IPS-20b (cell line): ENCODE results near the gene ATP9A.

Source experiments
- H3K27ac ChIP-seq: one replicate; pipeline ENCODE4 v1.5.1; 2013; ENCODE audit warnings: low read length
- H3K27me3 ChIP-seq: 2 replicates; pipeline ENCODE4 v1.6.1; 2013; ENCODE audit warnings: mild to moderate bottlenecking, low read length, inconsistent platforms; ENCODE audit not compliant: insufficient read depth
- H3K36me3 ChIP-seq: 2 replicates; pipeline ENCODE4 v1.6.1; 2013; ENCODE audit warnings: low read depth, mild to moderate bottlenecking, inconsistent platforms, low read length, moderate library complexity; ENCODE audit not compliant: insufficient read depth
- H3K4me1 ChIP-seq: 2 replicates; pipeline ENCODE4 v1.6.1; 2013; ENCODE audit warnings: mild to moderate bottlenecking, control low read depth, inconsistent platforms, low read length, moderate library complexity; ENCODE audit not compliant: insufficient read depth
- H3K4me3 ChIP-seq: 2 replicates; pipeline ENCODE4 v1.5.1; 2013; ENCODE audit warnings: mild to moderate bottlenecking, low read length, inconsistent platforms
- H3K9ac ChIP-seq: 2 replicates; pipeline ENCODE4 v1.6.1; 2013; ENCODE audit warnings: low read depth, mild to moderate bottlenecking, inconsistent platforms, low read length, moderate library complexity
- H3K9me3 ChIP-seq: 2 replicates; pipeline ENCODE4 v1.6.1; 2013; ENCODE audit warnings: mild to moderate bottlenecking, low read depth, low read length, inconsistent platforms; ENCODE audit not compliant: insufficient read depth

Gene ATP9A

GRCh38 chr20:51610761-51611624 is 157.2 kb downstream of the ATP9A start:
- H3K4me3 ChIP-seq = no peak overlapping the region
- no peaks in the 10 kb centered on the region; the same call in 1 of the 2 replicates for H3K36me3 ChIP-seq
- no peaks in the 10 kb centered on the region; the same call in 1 of the 2 replicates for H3K4me1 ChIP-seq
- H3K27ac ChIP-seq = no peak overlapping the region
- H3K27me3 ChIP-seq = no peaks in the 10 kb centered on the region
- H3K9me3 ChIP-seq = no peaks in the 10 kb centered on the region
- no peak overlapping the region for H3K9ac ChIP-seq

- H3K4me3 ChIP-seq = no peak overlapping the region
- H3K27ac ChIP-seq = no peak overlapping the region
- H3K36me3 ChIP-seq = no peaks in the 10 kb centered on the region; the same call in 1 of the 2 replicates
- H3K9me3 ChIP-seq = no peaks in the 10 kb centered on the region
- no peak overlapping the region for H3K9ac ChIP-seq
- H3K27me3 ChIP-seq = no peaks in the 10 kb centered on the region
- no peaks in the 10 kb centered on the region; the same call in 1 of the 2 replicates for H3K4me1 ChIP-seq
Measured at GRCh38 chr20:51610111-51610510, 158.1 kb downstream of the ATP9A start.

DNA sequence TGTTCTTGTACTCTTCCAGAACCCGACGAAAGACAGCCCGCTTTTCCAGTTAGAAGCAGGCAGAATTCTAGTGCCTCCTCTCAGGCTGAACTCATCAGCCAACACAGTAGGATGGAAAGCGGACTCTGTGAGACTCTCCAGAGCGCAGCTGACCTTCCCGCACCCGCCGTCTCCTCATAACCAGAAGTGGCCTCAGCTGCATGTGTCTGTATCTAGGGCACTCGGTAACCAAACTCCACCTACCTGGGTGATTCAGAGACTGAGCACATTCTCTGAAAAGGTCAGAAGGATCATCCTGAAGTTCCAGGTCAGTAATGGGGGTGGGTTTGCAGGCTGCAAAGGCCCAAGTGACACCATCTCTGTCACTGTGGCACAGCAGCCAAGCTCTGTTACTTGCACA is 158.9 kb downstream of the ATP9A start:
- H3K27me3 ChIP-seq = no peaks in the 10 kb centered on the region
- H3K9me3 ChIP-seq = no peaks in the 10 kb centered on the region
- no peak overlapping the region for H3K27ac ChIP-seq
- no peak overlapping the region for H3K4me3 ChIP-seq
- no peaks in the 10 kb centered on the region; the same call in 1 of the 2 replicates for H3K4me1 ChIP-seq
- no peak overlapping the region for H3K9ac ChIP-seq
- no peaks in the 10 kb centered on the region; the same call in 1 of the 2 replicates for H3K36me3 ChIP-seq

GRCh38 chr20:51608061-51608460 is 160.1 kb downstream of the ATP9A start:
- no peaks in the 10 kb centered on the region; the same call in 1 of the 2 replicates for H3K36me3 ChIP-seq
- no peak overlapping the region for H3K9ac ChIP-seq
- no peaks in the 10 kb centered on the region for H3K27me3 ChIP-seq
- no peaks in the 10 kb centered on the region for H3K9me3 ChIP-seq
- H3K27ac ChIP-seq = no peak overlapping the region
- H3K4me1 ChIP-seq = no peaks in the 10 kb centered on the region; the same call in 1 of the 2 replicates
- no peak overlapping the region for H3K4me3 ChIP-seq

- no peaks in the 10 kb centered on the region for H3K27me3 ChIP-seq
- H3K4me1 ChIP-seq = no peaks in the 10 kb centered on the region; the same call in 1 of the 2 replicates
- H3K4me3 ChIP-seq = no peak overlapping the region
- no peaks in the 10 kb centered on the region for H3K9me3 ChIP-seq
- no peaks in the 10 kb centered on the region; the same call in 1 of the 2 replicates for H3K36me3 ChIP-seq
- no peak overlapping the region for H3K27ac ChIP-seq
- H3K9ac ChIP-seq = no peak overlapping the region
Measured at GRCh38 chr20:51607170-51607569, 161.0 kb downstream of the ATP9A start.

- H3K27me3 ChIP-seq = no peaks in the 10 kb centered on the region
- no peak overlapping the region for H3K27ac ChIP-seq
- no peaks in the 10 kb centered on the region for H3K36me3 ChIP-seq
- no peak overlapping the region for H3K4me3 ChIP-seq
- H3K9me3 ChIP-seq = no peaks in the 10 kb centered on the region
- no peaks in the 10 kb centered on the region; the same call in 1 of the 2 replicates for H3K4me1 ChIP-seq
- H3K9ac ChIP-seq = no peak overlapping the region
Measured at GRCh38 chr20:51604851-51605250, 163.3 kb downstream of the ATP9A start.

DNA sequence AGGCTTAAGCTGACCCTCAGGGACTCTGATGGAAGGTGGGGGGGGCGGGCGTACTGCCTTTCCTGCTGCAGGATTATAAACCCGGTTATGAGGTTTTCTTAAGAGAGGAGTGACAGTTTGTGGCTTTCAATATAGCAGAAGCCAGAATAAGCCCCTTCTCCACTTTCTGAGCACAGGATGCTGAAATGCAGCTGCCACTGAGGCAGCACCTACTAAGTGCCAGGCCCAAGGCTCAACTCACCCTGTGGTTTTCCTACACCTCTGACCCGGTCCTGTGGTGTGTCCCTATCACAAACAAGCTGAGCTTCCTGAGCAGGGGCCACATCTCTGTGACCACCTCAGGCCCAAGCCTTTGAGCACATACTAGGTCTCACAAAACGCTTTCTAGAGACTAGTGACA is 166.1 kb downstream of the ATP9A start:
- Histone ChIP-seq H3K36me3 (no peaks in the 10 kb centered on the region), H3K4me3 (no peak overlapping the region), H3K9me3 (no peaks in the 10 kb centered on the region), H3K27me3 (no peaks in the 10 kb centered on the region), H3K27ac (no peak overlapping the region), H3K4me1 (peaks cover 14% of the 10 kb centered on the region), H3K9ac (no peak overlapping the region)

GRCh38 chr20:51600950-51601349 is 167.2 kb downstream of the ATP9A start:
- H3K27ac ChIP-seq = no peak overlapping the region
- H3K4me1 ChIP-seq = peaks cover 19% of the 10 kb centered on the region
- no peaks in the 10 kb centered on the region for H3K27me3 ChIP-seq
- no peaks in the 10 kb centered on the region for H3K36me3 ChIP-seq
- H3K9ac ChIP-seq = no peak overlapping the region
- H3K4me3 ChIP-seq = no peak overlapping the region
- H3K9me3 ChIP-seq = no peaks in the 10 kb centered on the region

GRCh38 chr20:51600016-51600420 is 168.2 kb downstream of the ATP9A start:
- Histone ChIP-seq H3K36me3 (no peaks in the 10 kb centered on the region), H3K4me1 (peaks cover 19% of the 10 kb centered on the region), H3K9me3 (no peaks in the 10 kb centered on the region), H3K27me3 (no peaks in the 10 kb centered on the region), H3K27ac (no peak overlapping the region), H3K4me3 (no peak overlapping the region), H3K9ac (no peak overlapping the region)

DNA sequence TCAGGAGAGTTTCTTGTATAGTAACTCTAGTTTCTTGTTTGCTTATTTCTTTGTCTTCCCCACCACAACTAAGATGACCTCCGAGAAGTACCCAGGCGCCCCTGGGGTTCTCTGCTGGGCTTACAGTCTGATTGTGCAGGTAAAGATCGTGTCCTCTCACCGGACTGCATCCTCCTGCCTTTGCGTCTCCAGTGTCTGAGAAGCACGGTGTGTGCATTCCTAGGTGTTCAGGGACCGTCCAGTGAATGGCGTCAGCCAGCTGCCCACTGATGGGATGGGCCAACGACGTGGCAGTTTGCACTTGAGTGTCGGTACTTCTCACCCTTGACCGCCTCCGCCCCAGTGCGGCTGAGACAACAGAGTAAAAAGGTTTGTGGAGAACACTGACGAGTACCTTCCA is 169.6 kb downstream of the ATP9A start:
- H3K9me3 ChIP-seq = no peaks in the 10 kb centered on the region
- peaks cover 23% of the 10 kb centered on the region for H3K4me1 ChIP-seq
- no peak overlapping the region for H3K9ac ChIP-seq
- H3K27ac ChIP-seq = no peak overlapping the region
- no peak overlapping the region for H3K4me3 ChIP-seq
- no peaks in the 10 kb centered on the region for H3K27me3 ChIP-seq
- H3K36me3 ChIP-seq = no peaks in the 10 kb centered on the region

DNA sequence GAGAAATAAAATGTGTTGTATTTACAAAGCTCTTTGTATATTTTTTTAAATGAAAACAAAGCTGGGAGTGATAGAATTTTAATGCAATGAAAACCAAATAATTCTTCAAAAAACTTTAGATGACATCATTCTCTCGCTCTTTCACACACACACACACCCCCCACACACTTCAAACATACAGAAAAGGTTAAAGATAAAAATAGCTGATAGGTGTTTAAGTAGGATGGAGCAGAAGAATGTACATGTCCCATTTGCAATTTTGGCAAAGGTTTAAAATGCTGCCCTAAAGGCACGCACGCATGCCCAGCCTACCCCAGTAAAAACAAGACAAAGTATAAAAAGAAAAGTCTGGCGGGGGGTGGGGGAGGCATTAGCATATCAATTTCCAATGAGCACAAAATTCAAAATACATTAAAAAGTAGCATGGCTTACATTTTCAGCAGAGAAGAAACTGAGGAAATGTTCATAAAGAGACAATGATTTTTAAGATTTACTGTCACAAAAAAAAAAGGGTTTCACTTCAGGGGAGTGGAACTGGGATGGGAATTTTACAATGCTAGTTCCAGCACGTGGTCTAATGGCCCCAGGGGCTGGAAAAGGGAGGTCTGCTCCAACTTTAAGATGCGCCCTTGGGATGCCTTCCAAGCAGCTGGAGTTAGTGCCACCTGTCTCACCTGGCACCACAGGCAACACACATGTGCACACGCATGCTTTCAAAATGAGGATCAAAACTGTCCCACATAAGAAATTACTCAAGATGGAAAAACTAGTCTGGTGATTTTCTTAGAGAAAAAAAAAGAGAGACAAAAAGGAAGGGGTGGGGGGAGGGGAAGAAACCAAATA is 170.6 kb downstream of the ATP9A start:
- H3K27ac ChIP-seq = no peak overlapping the region
- H3K4me3 ChIP-seq = 0 out of 2 replicates have a peak overlapping the region, but pooled peaks have one; percentile 24
- no peaks in the 10 kb centered on the region for H3K27me3 ChIP-seq
- H3K9me3 ChIP-seq = no peaks in the 10 kb centered on the region
- peak overlapping the region; percentile 34; the same call in 1 of the 2 replicates for H3K9ac ChIP-seq
- H3K4me1 ChIP-seq = peaks cover 23% of the 10 kb centered on the region
- H3K36me3 ChIP-seq = no peaks in the 10 kb centered on the region
